H1 (cell line): ENCODE data around the gene ATXN2. TPM values are rescaled to one million over a fixed set of nuclear protein-coding genes. Genes with fewer than 3 reads are reported as not detected.

Experiments
- CTCF ChIA-PET: fragments of 300-600 bp; sonication (Branson Sonifier 250); formaldehyde crosslinking; loops from one replicate; lab custom pipeline; 2021; ENCODE audit not compliant: partially characterized antibody; lab: Charles Lee
- POLR2A ChIA-PET: fragments of 300-600 bp; sonication (Branson Sonifier 250); formaldehyde crosslinking; loops from one replicate; lab custom pipeline; 2021; ENCODE audit warnings: inconsistent platforms; ENCODE audit not compliant: partially characterized antibody; lab: Charles Lee
- DNase-seq, 2 experiments: peaks; one replicate each; pipeline versions ENCODE4 v3.0.0 to v3.0.0-alpha.2; 2010 to 2022; ENCODE audit warnings: low spot score in 2 of 2, low read depth in 1 of 2, mixed read lengths in 1 of 2
- FAIRE-seq: peaks from 2 replicates; lab custom pipeline; 2011; peaks lifted over from hg19 to GRCh38; lab: Jason Lieb, UNC
- H2AFZ ChIP-seq: 2 replicates; pipeline ENCODE4 v1.8.1; 2012; ENCODE audit warnings: low read length, inconsistent platforms
- H2AK5ac ChIP-seq: 2 replicates; pipeline ENCODE4 v1.6.1; 2013; ENCODE audit warnings: low read depth, low read length
- H2BK120ac ChIP-seq: replicated peaks from 2 replicates; pipeline ENCODE3; 2013; ENCODE audit warnings: low read depth, low read length, inconsistent platforms
- H2BK12ac ChIP-seq: 2 replicates; pipeline ENCODE4 v1.6.1; 2013; ENCODE audit warnings: low read depth, low read length
- H2BK15ac ChIP-seq: 2 replicates; pipeline ENCODE4 v1.6.1; 2013; ENCODE audit warnings: low read length
- H2BK20ac ChIP-seq: 2 replicates; pipeline ENCODE4 v1.6.1; 2013; ENCODE audit warnings: low read length
- H2BK5ac ChIP-seq: 2 replicates; pipeline ENCODE4 v1.6.1; 2013; ENCODE audit warnings: low read depth, low read length
- H3K14ac ChIP-seq: 2 replicates; pipeline ENCODE4 v1.6.1; 2013; ENCODE audit warnings: inconsistent platforms; ENCODE audit not compliant: insufficient read length
- H3K18ac ChIP-seq: 2 replicates; pipeline ENCODE4 v1.6.1; 2013; ENCODE audit warnings: low read length; ENCODE audit errors: extremely low read depth
- H3K23ac ChIP-seq: 2 replicates; pipeline ENCODE4 v1.6.1; 2013; ENCODE audit warnings: inconsistent platforms; ENCODE audit not compliant: insufficient read length
- H3K23me2 ChIP-seq: 2 replicates; pipeline ENCODE4 v1.6.1; 2013; ENCODE audit warnings: low read depth, low read length
- H3K27ac ChIP-seq: 2 replicates; pipeline ENCODE4 v1.6.1; 2011; ENCODE audit warnings: low read depth, low read length, inconsistent platforms
- H3K27me3 ChIP-seq, 4 experiments: replicated peaks in 1 of 4; 1 replicate in 1 of 4; 2 replicates in 3 of 4; pipeline versions ENCODE4 v1.6.1 to v1.8.1; 2011 to 2013; ENCODE audit warnings: low read length in 3 of 4, mild to moderate bottlenecking in 3 of 4, inconsistent platforms in 2 of 4, mixed read lengths in 2 of 4, moderate library complexity in 1 of 4; ENCODE audit not compliant: control insufficient read depth in 3 of 4, insufficient read depth in 3 of 4; ENCODE audit errors: extremely low read depth in 1 of 4
- H3K36me3 ChIP-seq, 4 experiments: 2 replicates each; pipeline versions ENCODE4 v1.6.1 to v1.8.1; 2011 to 2013; ENCODE audit warnings: mild to moderate bottlenecking in 4 of 4, low read length in 3 of 4, moderate library complexity in 2 of 4, control low read depth in 1 of 4, inconsistent platforms in 1 of 4; ENCODE audit not compliant: insufficient read depth in 4 of 4, control insufficient read depth in 2 of 4
- H3K4ac ChIP-seq: replicated peaks from 2 replicates; pipeline ENCODE3; 2013; ENCODE audit warnings: low read length, low read depth, mixed read lengths, inconsistent platforms; ENCODE audit not compliant: insufficient read length
- H3K4me1 ChIP-seq, 4 experiments: replicated peaks in 1 of 4; 1 replicate in 1 of 4; 2 replicates in 3 of 4; pipeline versions ENCODE4 v1.6.1 to v1.8.1; 2011 to 2013; ENCODE audit warnings: low read length in 3 of 4, inconsistent platforms in 2 of 4, mixed read lengths in 1 of 4; ENCODE audit not compliant: insufficient read depth in 4 of 4, control insufficient read depth in 3 of 4
- H3K4me2 ChIP-seq, 2 experiments: 2 replicates each; pipeline versions ENCODE4 v1.6.1 to v1.8.1; 2011 to 2013; ENCODE audit warnings: low read depth in 2 of 2, low read length in 2 of 2, control low read depth in 1 of 2, inconsistent platforms in 1 of 2, mild to moderate bottlenecking in 1 of 2; ENCODE audit not compliant: insufficient read depth in 1 of 2
- H3K4me3 ChIP-seq, 4 experiments: fragments of 200-600, 300-600 bp in 1 of 4; sonication (generic), shearing (Covaris generic), sonication (Bioruptor Twin) in 1 of 4; 2 replicates each; pipeline versions ENCODE4 v1.5.1 to v1.8.1; 2011 to 2016; ENCODE audit warnings: low read length in 4 of 4, low read depth in 3 of 4, control low read depth in 2 of 4, inconsistent platforms in 2 of 4, mild to moderate bottlenecking in 2 of 4, mixed read lengths in 1 of 4, moderate library complexity in 1 of 4; ENCODE audit not compliant: insufficient read depth in 2 of 4; ENCODE audit errors: extremely low read depth in 1 of 4
- H3K56ac ChIP-seq: replicated peaks from 2 replicates; pipeline ENCODE3; 2013; ENCODE audit warnings: low read depth, mild to moderate bottlenecking, mixed read lengths, low read length, inconsistent platforms; ENCODE audit not compliant: insufficient read length
- H3K79me1 ChIP-seq: 2 replicates; pipeline ENCODE4 v1.6.1; 2013; ENCODE audit warnings: low read depth, low read length, control low read depth
- H3K79me2 ChIP-seq, 2 experiments: 2 replicates each; pipeline versions ENCODE4 v1.6.1 to v1.8.1; 2012 to 2013; ENCODE audit warnings: low read length in 2 of 2, mild to moderate bottlenecking in 2 of 2, inconsistent platforms in 1 of 2; ENCODE audit not compliant: insufficient read depth in 2 of 2, control insufficient read depth in 1 of 2
- H3K9ac ChIP-seq, 4 experiments: replicated peaks in 1 of 4; 1 replicate in 1 of 4; 2 replicates in 3 of 4; pipeline versions ENCODE4 v1.6.1 to v1.8.1; 2011 to 2013; ENCODE audit warnings: low read depth in 3 of 4, low read length in 3 of 4, control low read depth in 2 of 4, mild to moderate bottlenecking in 2 of 4, moderate library complexity in 2 of 4, inconsistent platforms in 1 of 4; ENCODE audit errors: extremely low read depth in 1 of 4
- H3K9me3 ChIP-seq, 2 experiments: 2 replicates each; pipeline versions ENCODE4 v1.6.1 to v1.8.1; 2012 to 2013; ENCODE audit warnings: mild to moderate bottlenecking in 2 of 2, moderate library complexity in 2 of 2, control low read depth in 1 of 2, inconsistent platforms in 1 of 2, low read depth in 1 of 2, low read length in 1 of 2, mixed read lengths in 1 of 2; ENCODE audit not compliant: insufficient read depth in 2 of 2
- H4K20me1 ChIP-seq, 2 experiments: replicated peaks in 1 of 2; 2 replicates each; pipeline versions ENCODE3 to v1.8.1; 2011 to 2013; ENCODE audit warnings: inconsistent platforms in 2 of 2, low read length in 2 of 2, mild to moderate bottlenecking in 1 of 2; ENCODE audit not compliant: insufficient read depth in 2 of 2, control insufficient read depth in 1 of 2
- H4K5ac ChIP-seq: 2 replicates; pipeline ENCODE4 v1.6.1; 2013; ENCODE audit warnings: low read length, low read depth, mixed read lengths, inconsistent platforms; ENCODE audit not compliant: insufficient read length
- H4K8ac ChIP-seq: 2 replicates; pipeline ENCODE4 v1.8.0; 2013; ENCODE audit warnings: mild to moderate bottlenecking, moderate library complexity, low read length, inconsistent platforms; ENCODE audit not compliant: insufficient read depth; ENCODE audit errors: extremely low read depth
- H4K91ac ChIP-seq: replicated peaks from 2 replicates; pipeline ENCODE3; 2013; ENCODE audit warnings: low read length, mixed read lengths, inconsistent platforms; ENCODE audit not compliant: insufficient read length
- CBX5 ChIP-seq: fragments of 300-800, 300-1000 bp; sonication (generic); IDR thresholded peaks from 2 replicates; pipeline ENCODE4 v1.7.1; 2016; ENCODE audit warnings: antibody characterized with exemption, low read length, low read depth
- CBX8 ChIP-seq: fragments of 300-800, 300-1000 bp; sonication (generic); IDR thresholded peaks from 2 replicates; pipeline ENCODE4 v1.7.1; 2016; ENCODE audit warnings: low read depth, low read length, borderline replicate concordance
- CEBPB ChIP-seq: IDR thresholded peaks from 2 replicates; pipeline ENCODE4 v1.6.1; 2012; ENCODE audit warnings: low read depth, low read length
- CHD1 ChIP-seq: IDR thresholded peaks from 2 replicates; pipeline ENCODE4 v1.6.1; 2012; ENCODE audit warnings: low read depth, low read length, improper control_type of control experiment
- KDM4A ChIP-seq: IDR thresholded peaks from one replicate; pipeline ENCODE4 v1.7.1; 2012; ENCODE audit warnings: low read depth, mild to moderate bottlenecking, moderate library complexity, low read length, inconsistent platforms; ENCODE audit not compliant: severe bottlenecking
- SP2 ChIP-seq: IDR thresholded peaks from 2 replicates; pipeline ENCODE4 v1.6.1; 2012; ENCODE audit warnings: mild to moderate bottlenecking, low read length, inconsistent platforms
- TBP ChIP-seq: IDR thresholded peaks from 2 replicates; pipeline ENCODE4 v1.6.1; 2011; ENCODE audit warnings: low read depth, low read length, improper control_type of control experiment
- TEAD4 ChIP-seq: IDR thresholded peaks from 2 replicates; pipeline ENCODE4 v1.6.1; 2012; ENCODE audit warnings: low read depth, low read length, inconsistent platforms, mixed read lengths
- WGBS, 2 experiments: shearing (Covaris generic) in 1 of 2; methylation state at CpG; one replicate each; pipeline versions ENCODE4 v1.1.6 to v1.1.7; 2013 to 2015; ENCODE audit warnings: low lambda C conversion rate in 2 of 2, mixed read lengths in 2 of 2, inconsistent platforms in 1 of 2, low coverage in 1 of 2, missing lambda C conversion rate in 1 of 2; ENCODE audit not compliant: insufficient replicate concordance in 2 of 2, insufficient coverage in 1 of 2, insufficient read length in 1 of 2; ENCODE audit errors: extremely low coverage in 1 of 2, missing lambda C conversion rate in 1 of 2; 5-methylcytosine and 5-hydroxymethylcytosine counted together
- polyA plus RNA-seq, 7 experiments: library from polyadenylated mRNA; depleted of rRNA in 3 of 7; stranded (reverse) in 5 of 7; unstranded in 2 of 7; fragments of >200 nt in 5 of 7; fragments of 200-250 nt in 2 of 7; gene quantifications; 1 replicate in 5 of 7; 2 replicates in 1 of 7; 4 replicates in 1 of 7; pipeline versions ENCODE4 v1.2.1 to v1.2.3, GENCODE V29; 2011 to 2013; ENCODE audit warnings: missing spikeins in 2 of 7, mixed read lengths in 2 of 7
- total RNA-seq: library from RNA; stranded (reverse); fragmentation: NEBNext Ultra II Directional; extraction: Animal tissue kit (Norgen Biotek cat#: 25700); gene quantifications from 2 replicates; pipeline ENCODE4 v1.2.1, GENCODE V29; 2021
- TF ChIP-seq, protein P1 (sequence below): IDR thresholded peaks from 2 replicates; pipeline ENCODE4 v1.6.1; 2011; ENCODE audit warnings: low read length, improper control_type of control experiment
- TF ChIP-seq, protein P2 (sequence below), 3 experiments: IDR thresholded peaks; 1 replicate in 2 of 3; 2 replicates in 1 of 3; pipeline versions ENCODE4 v1.5.1 to v1.6.1; 2011; ENCODE audit warnings: low read length in 3 of 3, mild to moderate bottlenecking in 3 of 3, inconsistent platforms in 2 of 3, low read depth in 1 of 3, moderate library complexity in 1 of 3; ENCODE audit not compliant: insufficient read depth in 1 of 3; ENCODE audit errors: control extremely low read depth in 1 of 3

ATXN2 gene
- total and polyA plus RNA-seq, 2 of the 8 experiments (the other 6 are each of a cell fraction or from before 2014, with no cell fraction given) = 46.6 to 80.7 TPM

DNA sequence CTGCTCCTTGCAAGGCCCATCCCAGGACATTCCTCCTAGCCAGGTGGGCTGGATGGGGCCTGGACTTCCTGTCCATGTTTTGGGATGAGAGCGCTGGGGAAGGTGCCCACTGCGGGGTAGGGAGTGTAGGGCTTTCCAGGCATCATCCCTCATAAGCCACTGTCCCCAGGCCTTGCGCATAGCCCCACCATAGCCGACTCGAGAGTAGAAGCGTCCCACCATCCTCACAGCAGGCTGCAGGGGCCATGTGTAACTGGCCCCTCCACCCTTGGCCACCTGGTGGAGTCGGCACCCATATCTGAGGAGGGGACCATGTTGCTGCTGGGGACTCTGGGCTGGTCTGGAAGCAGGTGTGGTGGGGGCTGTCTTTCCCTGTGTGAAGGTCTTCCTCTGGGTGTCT, 162.8 kb downstream of the ATXN2 start:
- H2BK5ac ChIP-seq = peak overlapping the region; percentile 63
- no peak overlapping the region for H3K18ac ChIP-seq
- no peak overlapping the region for H4K8ac ChIP-seq
- no peak overlapping the region for H2AK5ac ChIP-seq
- H3K14ac ChIP-seq = no peak overlapping the region
- peaks cover 3 to 84% of the 10 kb centered on the region in 2 experiments; a peak in 3 of 4 replicates for H3K79me2 ChIP-seq
- peaks cover 18% of the 10 kb centered on the region for H3K79me1 ChIP-seq
- no peak for FAIRE-seq
- H4K20me1 ChIP-seq = peaks cover 25 to 27% of the 10 kb centered on the region in 2 experiments
- no peak overlapping the region for H3K23ac ChIP-seq
- no peak overlapping the region for H3K4me3 ChIP-seq
- H3K27ac ChIP-seq = no peak overlapping the region
- H3K4ac ChIP-seq = no peak overlapping the region
- POLR2A ChIA-PET = interaction anchor here (1.6 to 3.2 kb wide), 3 partner anchors 8 to 29 kb away, joined by 4 to 26 read pairs (median 12); no protein-coding TSS in a partner anchor
- H2AFZ ChIP-seq = no peak overlapping the region
- H3K56ac ChIP-seq = no peak overlapping the region
- no peaks in the 10 kb centered on the region for H3K23me2 ChIP-seq
- no peaks in the 10 kb centered on the region for H3K36me3 ChIP-seq
- 97% methylated on average over 7 of the region's 7 CpGs; no CpG with 5 or more reads in 1 of the 2 experiments for WGBS, 2 experiments
- H3K9ac ChIP-seq = no peak overlapping the region
- H3K4me2 ChIP-seq = no peak overlapping the region
- H4K5ac ChIP-seq = no peak overlapping the region
- CTCF ChIA-PET = interaction anchor here (2.8 to 31.7 kb wide), 2 partner anchors 11 to 33 kb away, joined by 19 to 838 read pairs; partner anchors contain the start of gene SH2B3
- peak overlapping the region; percentile 88; the same call in 1 of the 2 replicates for H2BK15ac ChIP-seq
- no peak for DNase-seq
- H4K91ac ChIP-seq = no peak overlapping the region
- H3K27me3 ChIP-seq = no peaks in the 10 kb centered on the region
- no peak overlapping the region for H2BK20ac ChIP-seq
- no peak overlapping the region for H2BK120ac ChIP-seq
- 0 out of 2 replicates have a peak overlapping the region, but pooled peaks have one; percentile 77 for H2BK12ac ChIP-seq
- H3K4me1 ChIP-seq = peaks cover 4 to 39% (median 27%) of the 10 kb centered on the region in 4 experiments
- no peaks in the 10 kb centered on the region for H3K9me3 ChIP-seq
- TF ChIP-seq, protein P1, sequence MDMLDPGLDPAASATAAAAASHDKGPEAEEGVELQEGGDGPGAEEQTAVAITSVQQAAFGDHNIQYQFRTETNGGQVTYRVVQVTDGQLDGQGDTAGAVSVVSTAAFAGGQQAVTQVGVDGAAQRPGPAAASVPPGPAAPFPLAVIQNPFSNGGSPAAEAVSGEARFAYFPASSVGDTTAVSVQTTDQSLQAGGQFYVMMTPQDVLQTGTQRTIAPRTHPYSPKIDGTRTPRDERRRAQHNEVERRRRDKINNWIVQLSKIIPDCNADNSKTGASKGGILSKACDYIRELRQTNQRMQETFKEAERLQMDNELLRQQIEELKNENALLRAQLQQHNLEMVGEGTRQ = no peak
- TF ChIP-seq SP2 (no peak), TEAD4 (no peak), TBP (no peak), CHD1 (no peak), CBX8 (no peak), CBX5 (no peak), CEBPB (no peak), KDM4A (no peak)
- TF ChIP-seq, protein P2, sequence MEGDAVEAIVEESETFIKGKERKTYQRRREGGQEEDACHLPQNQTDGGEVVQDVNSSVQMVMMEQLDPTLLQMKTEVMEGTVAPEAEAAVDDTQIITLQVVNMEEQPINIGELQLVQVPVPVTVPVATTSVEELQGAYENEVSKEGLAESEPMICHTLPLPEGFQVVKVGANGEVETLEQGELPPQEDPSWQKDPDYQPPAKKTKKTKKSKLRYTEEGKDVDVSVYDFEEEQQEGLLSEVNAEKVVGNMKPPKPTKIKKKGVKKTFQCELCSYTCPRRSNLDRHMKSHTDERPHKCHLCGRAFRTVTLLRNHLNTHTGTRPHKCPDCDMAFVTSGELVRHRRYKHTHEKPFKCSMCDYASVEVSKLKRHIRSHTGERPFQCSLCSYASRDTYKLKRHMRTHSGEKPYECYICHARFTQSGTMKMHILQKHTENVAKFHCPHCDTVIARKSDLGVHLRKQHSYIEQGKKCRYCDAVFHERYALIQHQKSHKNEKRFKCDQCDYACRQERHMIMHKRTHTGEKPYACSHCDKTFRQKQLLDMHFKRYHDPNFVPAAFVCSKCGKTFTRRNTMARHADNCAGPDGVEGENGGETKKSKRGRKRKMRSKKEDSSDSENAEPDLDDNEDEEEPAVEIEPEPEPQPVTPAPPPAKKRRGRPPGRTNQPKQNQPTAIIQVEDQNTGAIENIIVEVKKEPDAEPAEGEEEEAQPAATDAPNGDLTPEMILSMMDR (IDR thresholded peaks at IDR 0.05; ENCODE audit: control extremely low read depth in 1 of 3, insufficient read depth in 1 of 3, low read depth in 1 of 3, low read length in 3 of 3) = no peak
